Activated T-helper 17 cell treated with anti-CD3 and anti-CD28 coated beads, Interleukin-2, amount 50 U/mL, for 72 hours (primary cell): ENCODE results near the gene RASSF8. TPM values are rescaled to one million over a fixed set of nuclear protein-coding genes. Genes with fewer than 3 reads are reported as not detected.

ENCODE experiments used
- ATAC-seq: fragments of 150-1000 bp; cut with Tn5 transposase; replicated peaks from 2 replicates; pipeline ENCODE4 v1.10.0; 2021; ENCODE audit warnings: mild to moderate bottlenecking, moderate library complexity
- H3K27ac Mint-ChIP-seq: one replicate; pipeline ENCODE4 v1.8.0; 2022; ENCODE audit warnings: mixed read lengths
- H3K27me3 Mint-ChIP-seq: one replicate; pipeline ENCODE4 v1.8.0; 2022; ENCODE audit warnings: mixed read lengths
- H3K36me3 Mint-ChIP-seq: one replicate; pipeline ENCODE4 v1.8.0; 2022; ENCODE audit warnings: low read depth, mild to moderate bottlenecking, mixed read lengths
- H3K4me1 Mint-ChIP-seq: one replicate; pipeline ENCODE4 v1.8.0; 2022; ENCODE audit warnings: mixed read lengths
- H3K4me3 Mint-ChIP-seq: one replicate; pipeline ENCODE4 v1.8.0; 2022; ENCODE audit warnings: mild to moderate bottlenecking, mixed read lengths
- H3K9me3 Mint-ChIP-seq: one replicate; pipeline ENCODE4 v1.8.0; 2022; ENCODE audit warnings: mixed read lengths
- total RNA-seq, 2 donors: library from RNA; stranded (reverse); gene quantifications; one replicate each; pipeline ENCODE4 v1.2.3, GENCODE V29; 2022

RASSF8 gene
- total RNA-seq, 2 donors from 2014 or later: 0.56 TPM; not detected in 1

- Mint-ChIP-seq H3K9me3 (no peaks in the 10 kb centered on the region), H3K27me3 (peaks cover 36% of the 10 kb centered on the region), H3K4me1 (peaks cover 4% of the 10 kb centered on the region), H3K27ac (no peak overlapping the region), H3K4me3 (no peak overlapping the region), H3K36me3 (no peaks in the 10 kb centered on the region)
- ATAC-seq: no peak
These were observed 17.8 kb downstream of the RASSF8 start for GRCh38 chr12:25976289-25976688.

GRCh38 chr12:25977047-25977446, 18.6 kb downstream of the RASSF8 start:
- Mint-ChIP-seq H3K27me3 (peaks cover 36% of the 10 kb centered on the region), H3K9me3 (no peaks in the 10 kb centered on the region), H3K4me3 (no peak overlapping the region), H3K36me3 (no peaks in the 10 kb centered on the region), H3K4me1 (peaks cover 4% of the 10 kb centered on the region), H3K27ac (no peak overlapping the region)
- no peak for ATAC-seq

DNA sequence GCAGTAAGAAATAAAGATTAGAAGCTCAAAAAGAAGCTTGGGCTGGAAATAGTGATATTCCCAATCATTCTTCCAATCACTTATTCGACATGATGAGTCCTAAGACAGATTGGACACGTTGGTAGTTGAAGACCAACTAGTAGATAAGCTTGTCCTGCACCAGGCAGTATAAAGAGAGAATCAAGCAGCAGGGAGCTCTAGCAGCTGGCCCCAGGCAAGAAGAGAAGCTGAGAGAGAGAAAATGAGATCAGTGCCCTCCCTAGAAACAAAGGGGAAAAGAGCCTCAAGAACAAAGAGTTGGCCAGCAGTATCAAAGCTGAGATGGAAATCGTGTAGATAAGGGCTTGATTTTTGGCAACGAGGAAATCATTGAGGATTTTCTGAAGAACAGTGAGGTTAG, 20.6 kb downstream of the RASSF8 start:
- H3K27me3 Mint-ChIP-seq: peaks cover 31% of the 10 kb centered on the region
- H3K4me3 Mint-ChIP-seq: no peak overlapping the region
- ATAC-seq: no peak
- H3K27ac Mint-ChIP-seq: no peak overlapping the region
- no peaks in the 10 kb centered on the region for H3K9me3 Mint-ChIP-seq
- peaks cover 4% of the 10 kb centered on the region for H3K4me1 Mint-ChIP-seq
- H3K36me3 Mint-ChIP-seq: no peaks in the 10 kb centered on the region

DNA sequence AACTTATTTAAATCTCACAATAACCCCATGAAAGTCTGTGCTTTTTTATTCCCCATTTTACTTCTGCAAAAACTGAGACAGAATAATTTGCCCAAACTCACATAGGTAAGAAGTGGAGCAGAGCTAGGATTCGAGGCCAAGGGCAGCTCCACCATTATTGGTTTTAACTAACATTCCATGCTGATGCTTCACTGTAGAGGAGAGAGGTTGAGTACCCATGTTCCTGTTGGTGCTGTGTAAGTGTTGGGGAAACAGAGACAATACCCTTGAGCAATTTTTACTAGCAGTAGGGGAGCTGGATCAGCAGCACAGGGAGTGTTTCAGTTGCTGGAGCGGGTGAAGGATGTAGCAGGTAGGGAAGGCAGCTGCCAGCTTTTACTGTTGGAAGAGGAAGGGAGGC, 21.1 kb downstream of the RASSF8 start:
- no peaks in the 10 kb centered on the region for H3K36me3 Mint-ChIP-seq
- ATAC-seq: no peak
- H3K9me3 Mint-ChIP-seq: no peaks in the 10 kb centered on the region
- H3K4me3 Mint-ChIP-seq: no peak overlapping the region
- no peak overlapping the region for H3K27ac Mint-ChIP-seq
- peaks cover 4% of the 10 kb centered on the region for H3K4me1 Mint-ChIP-seq
- H3K27me3 Mint-ChIP-seq: peaks cover 30% of the 10 kb centered on the region

GRCh38 chr12:25980035-25980434, 21.6 kb downstream of the RASSF8 start:
- Mint-ChIP-seq H3K27ac (no peak overlapping the region), H3K9me3 (no peaks in the 10 kb centered on the region), H3K4me3 (no peak overlapping the region), H3K4me1 (peaks cover 4% of the 10 kb centered on the region), H3K36me3 (no peaks in the 10 kb centered on the region), H3K27me3 (peaks cover 30% of the 10 kb centered on the region)
- ATAC-seq: no peak

DNA sequence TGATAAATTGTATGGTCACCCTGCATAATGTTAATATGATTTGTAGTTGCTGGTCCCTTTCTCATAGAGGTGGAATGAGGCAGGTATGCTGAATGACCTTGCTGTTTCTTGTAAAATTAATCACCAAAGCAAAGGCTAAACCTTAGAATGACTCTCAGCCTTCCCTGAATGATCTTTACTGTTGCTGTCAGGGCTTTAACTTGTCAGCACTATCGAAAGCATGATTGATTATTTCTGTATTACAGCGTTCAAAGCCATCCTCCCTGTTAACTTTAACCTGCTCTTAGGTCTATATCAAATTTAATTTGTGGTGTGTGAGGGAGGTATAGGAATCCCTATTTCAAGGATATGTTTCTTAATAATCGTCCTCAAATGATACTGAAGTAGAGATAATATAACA, 23.1 kb downstream of the RASSF8 start:
- Mint-ChIP-seq H3K36me3 (no peaks in the 10 kb centered on the region), H3K4me1 (peaks cover 3% of the 10 kb centered on the region), H3K27ac (no peak overlapping the region), H3K4me3 (no peak overlapping the region), H3K27me3 (peaks cover 27% of the 10 kb centered on the region), H3K9me3 (no peaks in the 10 kb centered on the region)
- no peak for ATAC-seq

- peaks cover 21% of the 10 kb centered on the region for H3K27me3 Mint-ChIP-seq
- H3K36me3 Mint-ChIP-seq: no peaks in the 10 kb centered on the region
- H3K27ac Mint-ChIP-seq: no peak overlapping the region
- no peaks in the 10 kb centered on the region for H3K4me1 Mint-ChIP-seq
- no peak for ATAC-seq
- no peak overlapping the region for H3K4me3 Mint-ChIP-seq
- no peaks in the 10 kb centered on the region for H3K9me3 Mint-ChIP-seq
These were observed 23.9 kb downstream of the RASSF8 start for GRCh38 chr12:25982416-25982815.

DNA sequence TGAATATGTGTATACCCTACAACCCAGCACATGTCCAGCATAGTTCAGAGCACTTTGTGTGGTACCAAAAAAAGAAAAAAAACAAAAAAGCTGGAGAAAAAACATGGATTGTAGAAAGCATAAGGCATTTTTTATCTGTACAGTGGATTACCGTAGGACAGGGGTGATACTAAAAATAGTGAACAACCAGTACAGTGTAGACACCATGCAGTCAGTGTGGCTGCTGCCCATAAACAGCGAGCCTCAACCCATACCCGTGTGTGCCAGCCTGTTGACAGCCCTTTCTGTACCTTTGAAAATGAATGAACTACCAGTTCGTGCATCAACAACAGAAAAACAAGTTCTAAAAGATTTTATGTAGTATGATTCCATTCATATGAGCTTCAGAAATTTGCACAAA, 25.1 kb downstream of the RASSF8 start:
- no peaks in the 10 kb centered on the region for H3K4me1 Mint-ChIP-seq
- H3K4me3 Mint-ChIP-seq: no peak overlapping the region
- no peaks in the 10 kb centered on the region for H3K9me3 Mint-ChIP-seq
- peaks cover 17% of the 10 kb centered on the region for H3K27me3 Mint-ChIP-seq
- no peaks in the 10 kb centered on the region for H3K36me3 Mint-ChIP-seq
- H3K27ac Mint-ChIP-seq: no peak overlapping the region
- no peak for ATAC-seq

- Mint-ChIP-seq H3K9me3 (no peaks in the 10 kb centered on the region), H3K4me3 (no peak overlapping the region), H3K27me3 (peaks cover 8% of the 10 kb centered on the region), H3K4me1 (no peaks in the 10 kb centered on the region), H3K27ac (no peak overlapping the region), H3K36me3 (no peaks in the 10 kb centered on the region)
- ATAC-seq: no peak
These were observed 26.3 kb downstream of the RASSF8 start for GRCh38 chr12:25984759-25985158.

DNA sequence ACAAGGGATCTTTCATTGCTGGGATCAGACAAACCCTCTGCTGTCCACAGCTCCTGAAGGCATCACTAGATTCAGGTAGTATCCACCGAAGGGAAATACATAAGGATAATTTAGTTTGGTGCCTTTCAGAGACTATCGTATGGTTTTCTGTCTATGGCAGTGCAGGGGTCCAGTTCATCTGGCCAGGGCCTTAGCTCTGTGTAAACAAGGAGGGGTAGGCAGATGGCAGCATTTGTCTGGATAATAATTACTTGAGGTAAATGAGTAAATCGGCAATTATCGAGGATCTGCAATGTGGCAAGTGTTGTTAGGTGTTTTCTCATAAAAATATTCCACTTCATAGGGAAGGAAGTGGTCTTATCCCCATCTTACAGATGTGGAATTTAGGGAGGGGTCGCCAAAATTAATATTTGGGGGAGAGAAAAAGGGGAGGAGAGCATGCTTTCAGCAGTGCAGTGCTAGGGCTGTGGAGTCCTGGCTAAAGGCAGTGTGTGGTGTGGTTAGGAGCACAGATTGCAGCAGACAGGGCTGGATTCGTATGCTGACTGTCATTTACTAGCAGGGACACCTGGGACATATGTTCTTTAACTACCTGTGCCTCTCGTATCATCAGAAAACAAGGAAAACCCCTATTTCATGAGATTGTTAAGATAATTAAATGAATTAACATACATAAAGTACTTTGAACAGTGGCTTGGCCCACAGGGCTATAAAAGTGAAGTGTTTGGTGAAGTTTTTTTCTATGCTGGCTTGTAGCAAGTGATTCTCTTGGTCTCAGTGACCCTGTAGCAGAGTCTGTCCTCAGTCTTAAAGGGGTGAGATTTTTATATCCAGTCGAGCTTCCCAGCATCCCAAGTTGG, 27.1 kb downstream of the RASSF8 start:
- no peaks in the 10 kb centered on the region for H3K4me1 Mint-ChIP-seq
- no peaks in the 10 kb centered on the region for H3K9me3 Mint-ChIP-seq
- H3K4me3 Mint-ChIP-seq: no peak overlapping the region
- no peaks in the 10 kb centered on the region for H3K36me3 Mint-ChIP-seq
- H3K27ac Mint-ChIP-seq: no peak overlapping the region
- peaks cover 5% of the 10 kb centered on the region for H3K27me3 Mint-ChIP-seq
- no peak for ATAC-seq

- no peaks in the 10 kb centered on the region for H3K9me3 Mint-ChIP-seq
- H3K27ac Mint-ChIP-seq: no peak overlapping the region
- H3K4me1 Mint-ChIP-seq: no peaks in the 10 kb centered on the region
- no peak overlapping the region for H3K4me3 Mint-ChIP-seq
- ATAC-seq: no peak
- H3K27me3 Mint-ChIP-seq: peaks cover 4% of the 10 kb centered on the region
- H3K36me3 Mint-ChIP-seq: no peaks in the 10 kb centered on the region
These were observed 27.7 kb downstream of the RASSF8 start for GRCh38 chr12:25986180-25986579.

GRCh38 chr12:25988505-25988904, 30.0 kb downstream of the RASSF8 start:
- Mint-ChIP-seq H3K9me3 (no peaks in the 10 kb centered on the region), H3K27ac (no peak overlapping the region), H3K36me3 (no peaks in the 10 kb centered on the region), H3K27me3 (peaks cover 8% of the 10 kb centered on the region), H3K4me1 (no peaks in the 10 kb centered on the region), H3K4me3 (no peak overlapping the region)
- no peak for ATAC-seq

DNA sequence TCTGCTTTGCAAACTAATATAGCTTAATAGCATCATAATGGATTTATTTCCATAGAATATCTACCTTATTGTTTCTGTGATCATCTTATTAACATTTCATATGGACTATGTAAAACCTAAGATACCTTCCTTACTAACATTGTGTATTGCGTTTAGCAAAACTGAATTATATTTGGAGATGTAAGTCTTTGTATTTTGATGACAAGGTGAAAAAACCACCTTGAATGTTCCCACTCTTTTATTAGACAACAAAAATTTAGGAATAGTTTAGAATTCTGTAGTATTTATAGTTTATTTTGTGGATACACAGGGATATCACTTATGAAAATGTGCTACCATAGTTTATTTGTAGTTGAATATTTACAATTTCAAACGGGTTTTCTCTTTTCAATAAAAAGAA, 32.0 kb downstream of the RASSF8 start:
- ATAC-seq: no peak
- no peak overlapping the region for H3K4me3 Mint-ChIP-seq
- no peaks in the 10 kb centered on the region for H3K4me1 Mint-ChIP-seq
- H3K36me3 Mint-ChIP-seq: no peaks in the 10 kb centered on the region
- H3K27me3 Mint-ChIP-seq: peaks cover 12% of the 10 kb centered on the region
- H3K9me3 Mint-ChIP-seq: no peaks in the 10 kb centered on the region
- no peak overlapping the region for H3K27ac Mint-ChIP-seq

- Mint-ChIP-seq H3K4me3 (no peak overlapping the region), H3K27ac (no peak overlapping the region)
- no peak for ATAC-seq
These were observed 33.7 kb downstream of the RASSF8 start for GRCh38 chr12:25992026-25992782.

More at GRCh38 chr12:25992026-25992782, 33.7 kb downstream of the RASSF8 start:
- H3K4me1 Mint-ChIP-seq: no peaks in the 10 kb centered on the region
- no peaks in the 10 kb centered on the region for H3K9me3 Mint-ChIP-seq
- peaks cover 15% of the 10 kb centered on the region for H3K27me3 Mint-ChIP-seq
- H3K36me3 Mint-ChIP-seq: no peaks in the 10 kb centered on the region
